Mucosa of descending colon (tissue), 3 donors: ENCODE data around the gene TOX2. TPM values are rescaled to one million over a fixed set of nuclear protein-coding genes. Genes with fewer than 3 reads are reported as not detected.

ENCODE experiments used
- ATAC-seq: fragments of 200-7000 bp; cut with Tn5 transposase; one replicate; pipeline ENCODE4 v1.9.1; 2020; ENCODE audit warnings: mild to moderate bottlenecking, moderate library complexity
- DNase-seq, 3 donors: peaks; one replicate each; pipeline ENCODE4 v3.0.0-alpha.2; 2020
- H3K36me3 ChIP-seq: fragments of 200-600 bp; one replicate; pipeline ENCODE4 v1.8.0; 2021; ENCODE audit warnings: low read depth, mild to moderate bottlenecking
- H3K4me1 ChIP-seq: fragments of 200-600 bp; one replicate; pipeline ENCODE4 v1.8.0; 2021; ENCODE audit warnings: low read depth, mild to moderate bottlenecking
- H3K4me3 ChIP-seq: fragments of 200-600 bp; one replicate; pipeline ENCODE4 v1.8.0; 2021; ENCODE audit warnings: mild to moderate bottlenecking
- H3K9me3 ChIP-seq: fragments of 200-600 bp; one replicate; pipeline ENCODE4 v1.8.0; 2021; ENCODE audit warnings: mild to moderate bottlenecking
- CTCF ChIP-seq: fragments of 200-600 bp; IDR thresholded peaks from one replicate; pipeline ENCODE4 v1.8.0; 2022; ENCODE audit warnings: antibody characterized with exemption, mild to moderate bottlenecking
- intact Hi-C, 2 donors: fragments of 100-400 bp; cut with DNase I in 1 of 2; cut with micrococcal nuclease in 1 of 2; formaldehyde crosslinking; loops; one replicate each; pipeline versions ENCODE4 v1.11.0 to v1.11.1; 2022; cut with DNase I, micrococcal nuclease
- total RNA-seq, 3 donors: library from RNA; stranded (reverse); fragmentation: NEBNext Ultra II Directional in 2 of 3; extraction: Animal tissue kit (Norgen Biotek cat#: 25700) in 2 of 3; gene quantifications; one replicate each; pipeline versions ENCODE4 v1.2.1 to v1.2.4, GENCODE V29; 2021 to 2023
- donor health status: DM: no; HTN: no; CAD: no; lungs with moderate emphysema.
- donor health status: DM: no; HTN: no; CAD: no.
- donor health status: DM: no; HTN: yes; CAD: no.

The TOX2 gene
- total RNA-seq, 3 donors from 2014 or later: 2.9 to 6.1 (median 5.5) TPM

GRCh38 chr20:43995645-43996044 lies 81.0 kb downstream of the TOX2 start:
- ATAC-seq (no peak), DNase-seq (no peak)
- Histone ChIP-seq H3K36me3 (no peaks in the 10 kb centered on the region), H3K9me3 (no peaks in the 10 kb centered on the region), H3K4me1 (no peaks in the 10 kb centered on the region), H3K4me3 (no peak overlapping the region)
- no peak for TF ChIP-seq CTCF
- intact Hi-C loops: no loop called here

GRCh38 chr20:43996240-43996930 lies 81.7 kb downstream of the TOX2 start:
- DNase-seq: no peak
- intact Hi-C loops: no loop called here
- peak; percentile 82 for ATAC-seq

DNA sequence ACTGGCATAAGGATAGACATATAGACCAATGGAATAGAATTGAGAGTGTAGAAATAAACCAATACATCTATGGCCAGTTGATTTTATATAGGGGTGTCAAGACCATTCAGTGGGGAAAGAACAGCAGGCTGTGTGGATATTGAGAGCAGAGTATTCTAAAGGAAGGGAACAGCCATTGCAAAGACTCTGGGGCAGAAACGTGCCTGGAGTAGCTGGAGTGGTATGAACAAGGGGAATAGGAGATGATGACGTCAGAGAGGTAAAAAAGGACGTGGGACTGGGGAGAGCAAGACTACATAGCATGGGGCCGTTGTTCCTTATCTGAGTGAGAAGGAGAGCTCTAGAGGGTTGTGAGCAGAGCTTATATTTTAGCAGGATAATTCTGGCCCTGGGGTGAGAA lies 85.2 kb downstream of the TOX2 start:
- H3K9me3 ChIP-seq: no peaks in the 10 kb centered on the region
- H3K36me3 ChIP-seq: no peaks in the 10 kb centered on the region
- DNase-seq (no peak), ATAC-seq (no peak)
- intact Hi-C loops: no loop called here
- H3K4me3 ChIP-seq: no peak overlapping the region
- H3K4me1 ChIP-seq: no peaks in the 10 kb centered on the region
- TF ChIP-seq CTCF: no peak

More at GRCh38 chr20:43996240-43996930, 81.7 kb downstream of the TOX2 start:
- H3K36me3 ChIP-seq: no peaks in the 10 kb centered on the region
- no peak for TF ChIP-seq CTCF
- H3K9me3 ChIP-seq: no peaks in the 10 kb centered on the region
- no peaks in the 10 kb centered on the region for H3K4me1 ChIP-seq
- H3K4me3 ChIP-seq: no peak overlapping the region

DNA sequence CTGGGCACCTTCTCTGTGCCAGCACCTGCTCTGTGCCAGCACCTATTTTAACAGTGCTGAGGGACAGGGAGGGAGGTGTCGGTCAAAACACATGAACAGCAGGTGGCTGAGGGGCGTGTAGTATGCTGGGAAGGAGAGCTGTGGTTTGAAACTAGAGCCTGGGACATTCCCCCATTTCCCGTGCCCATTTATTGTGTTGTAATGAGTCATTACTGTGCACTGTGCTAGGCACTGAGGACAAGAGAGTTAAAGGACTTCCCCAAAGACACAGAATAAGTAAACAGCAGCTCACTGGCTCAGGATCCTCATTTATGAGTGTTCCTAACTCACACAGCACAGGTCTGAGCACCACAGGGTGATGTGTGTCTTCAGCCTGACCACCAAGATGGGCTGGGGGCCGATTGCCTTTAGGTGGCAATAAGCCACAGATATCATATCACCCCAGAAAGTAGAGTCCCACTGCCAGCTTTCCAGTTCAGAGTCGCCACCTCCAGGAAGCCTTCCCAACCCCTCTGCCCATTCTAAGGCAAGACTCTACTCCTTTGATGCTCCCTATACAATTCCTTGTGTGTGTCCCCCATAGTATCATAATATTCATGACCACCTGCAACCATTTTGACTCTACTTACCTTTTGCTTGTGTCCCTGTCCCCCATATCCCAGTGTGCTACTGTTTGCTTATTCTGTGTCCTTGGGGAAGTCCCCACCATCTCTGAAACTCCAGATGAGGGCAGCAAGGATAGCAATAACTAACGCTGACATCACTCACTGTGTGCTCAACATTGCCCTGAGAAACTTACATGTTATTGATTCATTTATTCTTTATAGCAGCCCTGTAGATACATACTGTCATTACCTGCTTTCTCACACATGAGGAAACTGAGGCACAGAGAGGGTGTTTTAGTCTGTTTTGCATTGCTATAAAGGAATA lies 87.3 kb downstream of the TOX2 start:
- ATAC-seq: peak; percentile 61
- Histone ChIP-seq H3K36me3 (no peaks in the 10 kb centered on the region), H3K4me1 (no peaks in the 10 kb centered on the region), H3K4me3 (no peak overlapping the region), H3K9me3 (no peaks in the 10 kb centered on the region)
- no peak for DNase-seq
- intact Hi-C loops: no loop called here
- TF ChIP-seq CTCF: no peak

DNA sequence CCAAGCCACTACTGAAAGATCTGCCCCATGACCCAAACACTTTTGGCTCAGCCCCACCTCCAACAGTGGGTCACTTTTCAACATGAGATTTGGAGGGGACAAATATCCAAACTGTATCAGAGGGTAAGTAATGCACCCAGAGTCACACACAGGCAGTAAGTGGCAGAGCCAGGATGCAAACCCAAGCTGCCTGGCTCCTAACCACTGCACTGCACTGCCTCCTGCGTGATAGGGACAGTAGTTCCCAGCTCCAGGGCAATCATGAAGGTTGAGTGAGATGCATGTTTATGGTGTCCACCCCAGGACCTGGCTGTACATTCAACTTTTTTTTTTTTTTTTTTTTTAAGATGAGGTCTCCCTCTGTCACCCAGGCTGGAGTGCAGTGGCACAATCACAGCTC lies 88.2 kb downstream of the TOX2 start:
- intact Hi-C loops: no loop called here
- no peaks in the 10 kb centered on the region for H3K9me3 ChIP-seq
- DNase-seq: no peak
- no peak overlapping the region for H3K4me3 ChIP-seq
- no peak for ATAC-seq
- H3K36me3 ChIP-seq: no peaks in the 10 kb centered on the region
- no peaks in the 10 kb centered on the region for H3K4me1 ChIP-seq
- no peak for TF ChIP-seq CTCF
